ENCODE measurements around the gene TTLL6.
"Not testable (repeated sequence)": the region's sequence is repeated elsewhere in the genome, so short reads cannot be mapped to it uniquely, and the experiment has no call there.

The TTLL6 gene

GRCh38 chr17:48816774-48817590 is at the start of gene TTLL6:
TTLL6 (minus strand) TSS chr17:48817229; CDS start chr17:48817072, 157 bp downstream.
- DNase-seq (ENCODE audit: low read depth in 2 of 2): peak; percentile 49 to 60

DNA sequence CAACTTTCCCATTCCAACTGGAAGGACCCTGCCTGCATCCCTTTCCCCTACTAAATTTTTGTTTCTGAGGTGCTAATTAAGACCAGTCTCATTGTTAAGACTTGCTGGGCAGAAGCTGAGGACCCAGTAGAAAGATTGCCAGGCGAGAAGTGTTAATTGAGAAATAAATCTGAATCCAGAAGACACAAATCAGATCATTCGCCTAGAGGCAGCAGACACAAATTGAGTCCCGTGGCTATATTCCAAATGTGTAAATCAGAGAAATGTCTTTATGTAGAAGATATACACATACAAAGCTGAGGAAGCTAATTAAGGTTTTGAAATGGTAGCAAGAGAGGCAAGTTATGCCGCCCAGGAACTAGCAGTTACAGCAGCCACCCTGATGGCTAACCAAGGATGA is 43.4 kb upstream of the TTLL6 start:
- DNase-seq (ENCODE audit: low read depth in 2 of 2): no peak

DNA sequence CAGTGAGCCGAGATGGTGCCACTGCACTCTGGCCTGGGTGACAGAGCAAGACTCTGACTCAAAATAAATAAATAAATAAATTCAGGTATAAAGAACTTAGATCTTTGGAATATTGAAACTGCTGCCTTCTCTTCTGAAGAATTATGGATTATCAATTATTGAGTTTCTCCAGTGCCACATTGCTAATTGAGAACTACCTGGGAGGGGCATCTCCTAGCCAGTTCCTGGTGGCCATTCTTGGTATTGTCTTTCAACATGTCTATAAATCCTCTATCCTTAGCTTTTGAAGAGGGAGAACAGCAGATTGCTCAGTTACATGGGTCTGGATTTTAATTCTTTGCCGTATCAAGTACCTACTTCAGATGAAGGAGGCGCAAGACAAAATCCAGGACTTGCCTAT is 43.0 kb upstream of the TTLL6 start:
- DNase-seq (ENCODE audit: low read depth in 2 of 2): no peak

GRCh38 chr17:48856122-48856821 is 39.2 kb upstream of the TTLL6 start:
- DNase-seq (ENCODE audit: low read depth in 2 of 2): no peak

- DNase-seq (ENCODE audit: low read depth in 2 of 2): no peak
Measured at GRCh38 chr17:48854774-48855476, 37.9 kb upstream of the TTLL6 start.

- DNase-seq (ENCODE audit: low read depth in 2 of 2): no peak
Measured at GRCh38 chr17:48850792-48851323, 33.8 kb upstream of the TTLL6 start.

GRCh38 chr17:48843187-48843900 is 26.3 kb upstream of the TTLL6 start:
- DNase-seq (ENCODE audit: low read depth in 2 of 2): no peak

DNA sequence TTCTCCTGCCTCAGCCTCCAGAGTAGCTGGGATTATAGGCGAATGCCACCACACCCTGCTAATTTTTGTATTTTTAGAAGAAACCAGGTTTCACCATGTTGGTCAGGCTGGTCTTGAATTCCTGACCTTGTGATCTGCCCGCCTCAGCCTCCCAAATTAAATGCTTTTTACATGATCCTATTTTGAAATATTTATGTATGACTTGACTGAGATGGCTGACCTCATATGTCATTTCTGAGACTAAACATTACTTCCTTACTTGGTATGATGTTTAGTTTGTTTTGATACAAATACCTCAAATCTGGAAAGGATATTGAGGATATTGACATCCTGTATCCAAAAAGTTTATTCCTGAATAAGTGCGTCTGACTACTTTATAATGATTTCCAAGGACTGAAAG is 25.7 kb upstream of the TTLL6 start:
- DNase-seq (ENCODE audit: low read depth in 2 of 2): no peak

- no peak for DNase-seq (ENCODE audit: low read depth in 2 of 2)
Measured at GRCh38 chr17:48841395-48841831, 24.4 kb upstream of the TTLL6 start.

DNA sequence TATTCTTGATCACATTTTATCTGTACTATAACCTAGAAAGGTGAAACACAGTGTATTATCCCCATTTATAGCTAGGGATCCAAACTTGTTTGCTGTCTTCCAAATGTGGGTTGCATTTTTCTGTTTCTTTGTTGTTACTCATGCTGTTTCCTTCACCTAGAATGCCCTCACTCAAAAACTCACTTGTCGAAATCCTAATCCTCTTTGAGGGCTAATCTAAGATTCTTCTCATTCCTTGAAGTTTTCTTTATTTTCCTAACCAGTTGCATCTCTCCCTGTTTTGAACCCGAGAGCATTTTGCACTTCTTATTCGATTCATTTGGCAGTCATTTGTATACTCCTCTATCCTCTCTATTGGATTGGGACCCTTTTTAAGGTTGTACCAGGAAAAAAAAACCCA is 23.4 kb upstream of the TTLL6 start:
- no peak for DNase-seq (ENCODE audit: low read depth in 2 of 2)

DNA sequence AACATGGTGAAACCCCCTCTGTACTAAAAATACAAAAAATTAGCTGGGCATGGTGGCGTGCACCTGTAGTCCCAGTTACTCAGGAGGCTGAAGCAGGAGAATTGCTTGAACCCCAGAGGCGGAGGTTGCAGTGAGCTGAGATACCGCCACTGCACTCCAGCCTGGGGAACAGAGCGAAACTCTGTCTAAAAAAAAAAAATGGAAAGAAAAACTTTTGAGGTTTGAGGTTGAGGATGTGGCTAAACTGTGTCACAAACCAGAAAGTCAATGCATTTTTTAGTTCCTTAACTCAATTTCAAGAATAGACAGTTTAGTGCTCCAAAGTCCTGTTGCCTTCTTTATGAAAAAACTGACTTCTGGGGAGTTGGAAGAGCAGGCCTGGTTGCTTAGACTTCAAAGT is 20.4 kb upstream of the TTLL6 start:
- DNase-seq (ENCODE audit: low read depth in 2 of 2): not testable (repeated sequence)

DNA sequence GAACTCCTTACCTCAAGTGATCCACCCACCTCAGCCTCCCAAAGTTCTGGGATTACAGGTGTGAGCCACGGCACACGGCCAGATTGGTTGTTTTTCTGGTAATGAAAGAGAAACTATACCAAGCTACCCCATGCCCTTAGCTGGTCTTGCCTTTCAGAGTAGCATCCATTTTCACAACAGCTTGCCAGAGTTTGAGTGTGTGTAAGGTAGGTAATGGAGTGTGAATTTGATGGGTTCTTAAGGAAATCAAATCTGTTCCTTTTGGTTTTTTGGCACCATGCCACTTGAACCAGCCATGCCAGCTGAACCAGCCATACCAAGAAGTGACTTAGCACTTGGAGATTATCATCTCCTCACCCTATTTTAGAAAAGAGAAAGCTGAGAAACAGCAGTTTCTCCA is 18.9 kb upstream of the TTLL6 start:
- no peak for DNase-seq (ENCODE audit: low read depth in 2 of 2)

DNA sequence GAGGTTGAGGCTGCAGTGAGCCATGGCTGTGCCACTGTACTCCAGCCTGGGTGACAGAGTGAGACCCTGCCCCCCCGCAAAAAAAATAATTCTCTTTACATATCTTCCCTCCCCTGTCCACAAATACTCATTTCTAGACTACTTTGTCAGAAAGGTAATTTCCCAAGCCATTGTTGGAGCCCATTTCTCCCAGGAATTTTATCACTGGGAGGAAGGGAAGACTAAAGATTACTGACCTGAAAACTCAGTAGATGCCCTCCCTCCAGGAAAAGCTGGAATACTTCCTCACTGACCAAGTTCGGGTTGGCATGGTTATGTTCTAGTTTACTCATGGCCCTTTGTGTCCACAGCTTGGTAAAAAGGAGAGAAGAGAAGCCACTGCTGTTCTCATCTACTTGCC is 17.9 kb upstream of the TTLL6 start:
- DNase-seq (ENCODE audit: low read depth in 2 of 2): no peak

DNA sequence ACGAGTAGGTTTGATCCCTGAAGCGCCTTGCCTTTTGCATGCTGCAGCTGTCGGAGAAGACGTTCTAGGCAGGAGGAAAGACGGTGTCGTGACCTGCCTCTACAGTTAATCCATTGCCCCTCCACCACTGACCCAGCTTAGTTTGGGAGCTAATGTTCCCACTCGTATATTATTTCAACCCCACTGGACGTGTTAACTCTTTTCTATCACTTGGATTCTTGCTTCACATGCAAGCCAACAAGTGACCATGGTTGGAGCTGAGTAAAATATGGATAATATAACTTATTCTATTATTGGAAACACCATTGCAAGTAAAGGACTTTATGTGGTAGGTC is 14.5 kb upstream of the TTLL6 start:
- no peak for DNase-seq (ENCODE audit: low read depth in 2 of 2)

GRCh38 chr17:48830840-48831548 is 14.0 kb upstream of the TTLL6 start, which contains the start of gene CALCOCO2:
CALCOCO2 (plus strand) TSS chr17:48831035; CDS start chr17:48841708, 10,673 bp downstream.
- DNase-seq (ENCODE audit: low read depth in 2 of 2): peak; percentile 76 to 82

DNA sequence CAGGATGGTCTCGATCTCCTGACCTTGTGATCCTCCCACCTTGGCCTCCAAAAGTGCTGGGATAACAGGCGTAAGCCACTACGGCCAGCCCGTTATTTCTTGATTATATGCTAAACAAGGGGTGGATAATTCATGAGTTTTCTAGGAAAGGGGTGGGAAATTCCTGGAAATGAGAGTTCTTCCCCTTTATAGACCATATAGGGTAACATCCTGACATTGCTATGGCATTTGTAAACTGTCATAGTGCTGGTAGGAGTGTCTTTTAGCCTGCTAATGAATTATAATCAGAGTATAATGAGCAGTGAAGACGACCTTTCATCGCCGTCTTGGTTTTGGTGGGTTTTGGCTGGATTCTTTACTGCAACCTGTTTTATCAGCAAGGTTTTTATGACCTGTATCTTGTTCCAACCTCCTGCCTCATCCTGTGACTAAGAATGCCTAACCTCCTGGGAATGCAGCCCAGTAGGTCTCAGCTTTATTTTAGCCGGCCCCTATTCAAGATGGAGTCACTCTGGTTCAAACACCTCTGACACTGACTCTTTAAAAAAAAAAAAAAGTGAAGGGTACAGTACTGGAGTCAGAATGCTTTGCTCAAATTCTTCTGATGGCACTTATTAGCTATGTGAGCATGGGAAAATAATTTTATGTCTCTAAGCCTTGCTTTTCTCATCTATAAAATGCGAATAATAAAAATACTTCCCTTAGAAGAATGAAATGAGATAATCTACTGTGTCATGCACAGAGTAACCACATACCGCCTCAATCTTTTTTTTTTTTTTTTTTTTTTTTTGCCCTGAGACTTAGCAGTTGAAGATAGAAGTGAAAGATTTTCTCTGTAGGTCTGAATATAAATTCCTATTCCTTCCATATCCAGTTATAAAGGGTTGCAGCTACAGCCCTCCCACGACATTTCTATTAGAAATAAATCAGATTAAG is 8.7 kb upstream of the TTLL6 start:
- DNase-seq (ENCODE audit: low read depth in 2 of 2): no peak

DNA sequence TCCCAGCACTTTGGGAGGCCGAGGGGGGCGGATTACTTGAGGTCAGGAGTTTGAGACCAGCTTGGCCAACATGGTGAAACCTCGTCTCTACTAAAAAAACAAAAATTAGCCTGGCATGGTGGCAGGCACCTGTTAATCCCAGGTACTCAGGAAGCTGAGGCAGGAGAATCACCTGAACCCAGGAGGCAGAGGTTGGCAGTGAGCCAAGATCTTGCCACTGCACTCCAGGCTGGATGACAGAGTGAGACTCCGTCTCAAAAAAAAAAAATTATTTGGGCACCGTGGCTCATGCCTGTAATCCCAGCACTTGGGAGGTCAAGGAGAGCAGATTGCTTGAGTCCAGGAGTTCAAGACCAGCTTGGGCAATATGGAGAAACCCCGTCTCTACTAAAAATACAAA is 3.9 kb upstream of the TTLL6 start:
- not testable (repeated sequence) for DNase-seq (ENCODE audit: low read depth in 2 of 2)

DNA sequence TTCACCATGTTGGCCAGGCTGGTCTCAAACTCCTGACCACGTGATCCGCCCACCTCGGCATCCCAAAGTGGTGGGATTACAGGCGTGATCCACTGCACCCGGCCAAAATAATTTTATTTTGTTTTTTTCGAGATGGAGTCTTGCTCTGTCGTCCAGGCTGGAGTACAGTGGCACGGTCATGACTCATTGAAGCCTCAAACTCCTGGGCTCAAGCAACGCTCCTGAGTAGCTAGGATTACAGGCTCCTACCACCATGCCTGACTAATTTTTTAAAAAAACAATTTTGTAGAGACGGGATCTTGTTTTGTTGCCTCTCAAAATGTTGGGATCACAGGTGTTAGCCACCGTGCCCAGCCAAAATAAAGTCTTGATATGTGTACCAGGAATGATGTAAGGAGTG is 2.4 kb upstream of the TTLL6 start:
- DNase-seq (ENCODE audit: low read depth in 2 of 2): no peak

DNA sequence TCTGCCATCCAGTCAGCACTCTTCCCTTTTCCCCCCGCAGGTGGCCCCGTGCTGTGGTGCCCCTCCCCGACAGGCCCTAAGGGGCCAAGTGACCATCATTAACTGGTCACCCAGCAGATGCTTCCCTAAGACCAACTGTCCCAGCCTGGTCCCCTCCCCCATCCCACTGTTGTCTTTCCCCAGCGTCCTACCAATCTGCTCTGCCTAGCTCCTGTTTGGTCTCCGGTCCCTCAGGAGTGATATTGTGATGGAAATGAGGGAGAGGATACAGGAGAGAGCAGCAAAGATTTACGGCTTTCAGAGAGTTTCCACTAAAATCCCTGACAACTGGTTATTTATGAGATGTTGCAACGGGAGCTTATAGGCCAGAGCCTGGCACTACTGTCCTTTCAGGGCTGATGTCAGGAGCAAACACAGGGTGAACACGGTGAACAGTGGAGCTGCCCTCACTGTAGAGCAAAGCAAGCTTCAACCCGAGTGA is 1.4 kb upstream of the TTLL6 start:
- no peak for DNase-seq (ENCODE audit: low read depth in 2 of 2)

DNA sequence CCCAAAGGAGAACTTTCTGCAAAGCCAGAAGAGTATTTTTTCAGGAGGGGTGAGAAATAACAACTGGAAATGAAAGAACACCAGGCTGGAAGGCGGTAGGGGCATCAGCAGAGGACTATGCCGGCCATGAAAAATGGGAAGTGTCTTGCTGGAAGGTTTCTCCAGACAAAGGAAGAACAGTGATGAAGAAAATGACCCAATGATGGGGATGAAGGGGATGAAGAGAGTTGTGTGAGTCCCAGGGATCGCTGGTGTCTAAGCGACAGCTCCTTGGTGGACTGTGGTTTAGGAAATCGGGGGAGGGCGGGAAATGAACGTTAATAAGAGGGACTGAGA is 623 bp downstream of the TTLL6 start:
- DNase-seq (ENCODE audit: low read depth in 2 of 2): no peak
